Pancreas (tissue), 10 donors: Measurements from ENCODE around the gene BYSL. TPM values are rescaled to one million over a fixed set of nuclear protein-coding genes. Genes with fewer than 3 reads are reported as not detected.

Experiments
- ATAC-seq, 4 donors: fragments of 200-7000 bp; cut with Tn5 transposase; one replicate each; pipeline versions ENCODE4 v1.8.0 to v1.9.1; 2020; ENCODE audit warnings: mild to moderate bottlenecking in 4 of 4, moderate library complexity in 4 of 4
- DNase-seq, 6 donors: peaks; one replicate each; pipeline ENCODE4 v3.0.0-alpha.2; 2020
- FAIRE-seq: peaks from 2 replicates; lab custom pipeline; 2012; peaks lifted over from hg19 to GRCh38; lab: Jason Lieb, UNC
- H3K27ac ChIP-seq, 4 donors: fragments of 200-600 bp; sonication (generic); 1 replicate in 3 of 4; 2 replicates in 1 of 4; pipeline versions ENCODE4 v1.5.0 to v1.8.0; 2020
- H3K27me3 ChIP-seq, 4 donors: fragments of 200-600 bp; one replicate each; pipeline ENCODE4 v1.8.0; 2021
- H3K36me3 ChIP-seq, 3 donors: fragments of 200-600 bp; sonication (generic) in 1 of 3; one replicate each; pipeline versions ENCODE4 v1.5.0 to v1.8.0; 2020 to 2021
- H3K4me1 ChIP-seq, 3 donors: fragments of 200-600 bp; one replicate each; pipeline ENCODE4 v1.8.0; 2021
- H3K4me3 ChIP-seq, 4 donors: fragments of 200-600 bp; sonication (generic) in 2 of 4; one replicate each; pipeline versions ENCODE4 v1.5.0 to v1.8.0; 2020 to 2021
- H3K9me3 ChIP-seq, 4 donors: fragments of 200-600 bp; one replicate each; pipeline ENCODE4 v1.8.0; 2021
- WGBS, 2 donors: extraction: QIAGEN DNeasy Blood & Tissue Kit; methylation state at CpG; one replicate each; pipeline ENCODE4 v1.1.7; 2013; 5-methylcytosine and 5-hydroxymethylcytosine counted together
- intact Hi-C, 3 donors: fragments of 100-400 bp; cut with DNase I; formaldehyde crosslinking; loops; one replicate each; pipeline versions ENCODE4 v1.11.1 to v1.14.2; 2022
- polyA plus RNA-seq, 2 donors: library from polyadenylated mRNA; stranded (reverse); fragments of 200-250 nt; gene quantifications; one replicate each; pipeline ENCODE4 v1.2.3, GENCODE V29; 2013
- total RNA-seq, 6 donors: library from RNA; stranded (reverse); fragmentation: NEBNext Ultra II Directional in 4 of 6; extraction: Animal tissue kit (Norgen Biotek cat#: 25700) in 4 of 6; gene quantifications; one replicate each; pipeline versions ENCODE4 v1.2.1 to v1.2.4, GENCODE V29; 2021 to 2023
- TF ChIP-seq, protein P1 (sequence below), 4 donors: fragments of 200-600 bp; sonication (generic) in 3 of 4; IDR thresholded peaks; one replicate each; pipeline versions ENCODE4 v1.5.0 to v1.8.0; 2021; ENCODE audit warnings: antibody characterized with exemption in 4 of 4
- donor health status: healthy with polysubstance abuse.
- donor health status: DM: no; HTN: no; CAD: no; lungs with moderate emphysema.
- donor health status: DM: no; HTN: no; CAD: no.
- donor health status: control.
- donor health status: control.
- donor health status: Bipolar disorder and iron deficiency.
- donor health status: DM: yes; HTN: yes; CAD: no.
- donor health status: DM: no; HTN: no; CAD: no.
- donor health status: DM: no; HTN: no; CAD: no.
- donor health status: DM: yes; HTN: yes; CAD: no.

Gene BYSL
- total and polyA plus RNA-seq, 8 donors: 4.7 to 18.6 (median 9.7) TPM

DNA sequence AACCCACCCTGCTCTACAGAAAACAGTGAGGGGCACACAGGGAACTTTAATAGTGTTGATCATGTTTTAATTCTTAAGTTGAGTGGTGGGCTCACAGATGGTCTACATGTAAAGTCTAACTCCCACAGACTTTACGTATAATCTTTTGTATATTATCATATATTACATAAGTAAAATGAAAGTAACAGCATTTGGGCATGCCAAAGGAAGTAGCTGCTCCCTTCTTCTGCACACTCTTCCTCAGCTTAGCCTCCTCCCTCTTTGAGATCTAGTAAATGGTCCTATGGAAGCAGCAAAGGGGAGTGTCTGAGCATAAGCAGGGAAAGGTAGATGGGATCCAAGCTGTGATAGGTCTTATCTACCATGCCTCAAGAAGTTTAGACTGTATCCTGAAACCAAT lies 11.6 kb upstream of the BYSL start:
- WGBS, 2 donors: 93 to 97% methylated on average over 1 of the region's 1 CpG
- H3K4me3 ChIP-seq: no peak overlapping the region
- DNase-seq (no peak), ATAC-seq (no peak), FAIRE-seq (no peak)
- H3K27me3 ChIP-seq: no peaks in the 10 kb centered on the region
- H3K9me3 ChIP-seq: no peaks in the 10 kb centered on the region
- H3K27ac ChIP-seq: no peak overlapping the region
- peaks cover 10 to 16% (median 11%) of the 10 kb centered on the region in 3 donors for H3K4me1 ChIP-seq
- intact Hi-C loops: no loop called here
- TF ChIP-seq, protein P1, sequence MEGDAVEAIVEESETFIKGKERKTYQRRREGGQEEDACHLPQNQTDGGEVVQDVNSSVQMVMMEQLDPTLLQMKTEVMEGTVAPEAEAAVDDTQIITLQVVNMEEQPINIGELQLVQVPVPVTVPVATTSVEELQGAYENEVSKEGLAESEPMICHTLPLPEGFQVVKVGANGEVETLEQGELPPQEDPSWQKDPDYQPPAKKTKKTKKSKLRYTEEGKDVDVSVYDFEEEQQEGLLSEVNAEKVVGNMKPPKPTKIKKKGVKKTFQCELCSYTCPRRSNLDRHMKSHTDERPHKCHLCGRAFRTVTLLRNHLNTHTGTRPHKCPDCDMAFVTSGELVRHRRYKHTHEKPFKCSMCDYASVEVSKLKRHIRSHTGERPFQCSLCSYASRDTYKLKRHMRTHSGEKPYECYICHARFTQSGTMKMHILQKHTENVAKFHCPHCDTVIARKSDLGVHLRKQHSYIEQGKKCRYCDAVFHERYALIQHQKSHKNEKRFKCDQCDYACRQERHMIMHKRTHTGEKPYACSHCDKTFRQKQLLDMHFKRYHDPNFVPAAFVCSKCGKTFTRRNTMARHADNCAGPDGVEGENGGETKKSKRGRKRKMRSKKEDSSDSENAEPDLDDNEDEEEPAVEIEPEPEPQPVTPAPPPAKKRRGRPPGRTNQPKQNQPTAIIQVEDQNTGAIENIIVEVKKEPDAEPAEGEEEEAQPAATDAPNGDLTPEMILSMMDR (IDR thresholded peaks at IDR 0.05): no peak
- H3K36me3 ChIP-seq: peaks cover 4 to 31% (median 8%) of the 10 kb centered on the region in 3 donors

DNA sequence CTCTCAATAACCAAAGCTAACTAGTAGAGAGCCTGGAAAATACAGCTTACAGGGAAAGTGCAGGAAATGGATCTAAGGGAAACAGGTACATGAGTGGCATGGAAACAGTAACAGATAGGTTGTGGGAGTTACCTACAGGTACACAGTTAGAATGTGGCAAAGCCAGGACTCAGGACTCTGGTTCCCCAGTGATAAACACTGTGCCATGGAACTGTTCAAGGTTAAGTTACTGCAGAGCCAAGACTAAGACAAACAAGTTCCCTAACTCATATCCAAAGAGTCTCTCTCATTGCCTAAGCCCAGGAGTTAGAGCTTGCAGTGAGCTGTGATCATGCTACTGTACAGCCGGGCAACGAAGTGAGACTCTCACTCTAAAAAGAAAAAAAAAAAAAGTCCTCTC lies 7.0 kb upstream of the BYSL start:
- Histone ChIP-seq H3K9me3 (no peaks in the 10 kb centered on the region), H3K27ac (peak overlapping the region; percentile 18 to 66 (median 52)), H3K36me3 (no peaks in the 10 kb centered on the region), H3K27me3 (no peaks in the 10 kb centered on the region), H3K4me1 (peaks cover 16 to 19% (median 16%) of the 10 kb centered on the region in 3 donors), H3K4me3 (no peak overlapping the region)
- FAIRE-seq: no peak
- peak in 2 of 6 donors; percentile 30 to 33 for DNase-seq
- intact Hi-C loops: no loop called here
- ATAC-seq: peak; percentile 66 to 90 (median 87)
- TF ChIP-seq, protein P1 (IDR thresholded peaks at IDR 0.05): no peak
- 13 to 25% methylated on average over 2 of the region's 2 CpGs for WGBS, 2 donors

DNA sequence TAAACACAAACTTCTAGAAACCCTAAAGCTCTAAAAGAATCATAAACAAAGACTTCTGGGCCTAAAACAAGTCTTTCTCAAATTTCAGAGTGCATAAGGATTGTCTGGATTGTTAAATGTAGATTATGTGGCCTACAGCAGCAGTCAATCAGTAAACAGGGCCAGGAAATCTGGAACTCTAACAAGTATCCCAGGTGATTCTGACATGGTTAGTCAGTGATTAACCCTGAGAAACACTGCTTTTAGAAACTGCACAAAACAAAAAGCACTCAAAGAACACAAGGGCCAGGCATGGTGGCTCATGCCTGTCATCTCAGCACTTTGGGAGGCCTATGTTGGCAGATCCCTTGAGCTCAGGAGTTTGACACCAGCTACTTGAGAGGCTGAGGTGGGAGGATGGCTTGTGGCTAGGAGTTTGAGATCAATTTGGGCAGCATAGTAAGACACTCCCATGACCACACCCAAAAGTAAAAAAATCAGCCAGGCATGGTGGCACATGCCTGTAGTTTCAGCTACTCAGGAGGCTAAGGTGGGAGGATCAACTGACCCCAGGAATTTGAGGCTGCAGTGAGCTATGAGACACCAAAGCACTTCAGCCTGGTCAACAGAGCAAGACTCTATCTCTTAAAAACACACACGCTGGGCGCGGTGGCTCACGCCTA lies 6.3 kb upstream of the BYSL start:
- Histone ChIP-seq H3K36me3 (no peaks in the 10 kb centered on the region), H3K9me3 (no peaks in the 10 kb centered on the region), H3K4me3 (no peak overlapping the region), H3K4me1 (peaks cover 22 to 24% (median 23%) of the 10 kb centered on the region in 3 donors), H3K27ac (peak overlapping the region; percentile 18 to 66 (median 52)), H3K27me3 (no peaks in the 10 kb centered on the region)
- TF ChIP-seq, protein P1 (IDR thresholded peaks at IDR 0.05): no peak
- WGBS, 2 donors: 72 to 92% methylated on average over 4 of the region's 4 CpGs
- FAIRE-seq (no peak), ATAC-seq (peak; percentile 70 to 86 (median 80)), DNase-seq (no peak)
- intact Hi-C loops: no loop called here

DNA sequence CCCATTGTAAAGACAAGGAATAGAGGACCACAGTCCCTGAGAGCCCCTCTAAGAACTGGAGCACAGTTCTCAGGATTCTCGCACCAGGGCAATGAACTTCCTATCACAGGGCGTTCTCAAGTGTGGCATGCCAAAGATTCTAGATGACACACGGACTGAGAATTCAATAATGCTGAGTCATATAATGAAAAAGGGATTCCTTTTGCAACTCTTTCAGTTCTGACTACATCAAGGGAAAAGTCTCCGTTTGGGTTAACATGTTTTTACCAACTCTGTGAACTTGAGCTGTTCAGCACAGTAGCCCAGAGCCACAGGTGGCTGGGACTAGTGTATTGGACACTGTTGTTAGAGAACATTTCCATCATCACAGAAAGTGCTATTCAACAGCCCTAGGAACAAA lies 3.8 kb upstream of the BYSL start:
- Histone ChIP-seq H3K4me1 (peaks cover 25 to 33% (median 29%) of the 10 kb centered on the region in 3 donors), H3K27ac (no peak overlapping the region), H3K36me3 (no peaks in the 10 kb centered on the region), H3K4me3 (no peak overlapping the region), H3K27me3 (no peaks in the 10 kb centered on the region), H3K9me3 (no peaks in the 10 kb centered on the region)
- no peak for DNase-seq
- TF ChIP-seq, protein P1 (IDR thresholded peaks at IDR 0.05): no peak
- FAIRE-seq: no peak
- WGBS, 2 donors: 51 to 71% methylated on average over 4 of the region's 4 CpGs
- ATAC-seq: no peak
- intact Hi-C loops: no loop called here

DNA sequence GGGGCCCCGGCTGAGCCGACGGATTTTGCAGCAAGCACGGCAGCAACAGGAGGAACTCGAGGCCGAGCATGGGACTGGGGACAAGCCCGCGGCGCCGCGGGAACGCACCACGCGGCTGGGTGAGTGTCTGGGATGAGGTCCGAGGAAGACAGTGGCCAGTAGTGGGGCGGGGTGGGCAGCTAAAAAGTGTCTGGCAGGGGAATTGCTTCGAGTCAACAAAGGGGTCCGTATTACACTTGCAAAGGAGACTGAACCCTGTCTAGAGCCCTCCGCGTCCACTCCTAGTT lies 356 bp downstream of the BYSL start:
- FAIRE-seq: no peak
- DNase-seq: no peak

More for the DNA sequence above, 356 bp downstream of the BYSL start:
- Histone ChIP-seq H3K27me3 (no peaks in the 10 kb centered on the region), H3K4me1 (peaks cover 12 to 22% (median 19%) of the 10 kb centered on the region in 3 donors), H3K9me3 (no peaks in the 10 kb centered on the region), H3K27ac (peak overlapping the region in 3 of 4 donors; percentile 95 to 99 (median 98)), H3K4me3 (peak overlapping the region; percentile 67 to 82 (median 75)), H3K36me3 (no peaks in the 10 kb centered on the region)
- TF ChIP-seq, protein P1 (IDR thresholded peaks at IDR 0.05): no peak
- peak in 3 of 4 donors; percentile 22 to 32 (median 25) for ATAC-seq
- 0 to 2% methylated on average over 19 to 20 of the region's 20 CpGs for WGBS, 2 donors
- intact Hi-C loops: no loop called here
